HG02885 (cell line): ENCODE data around the gene LHPP.
"Not testable (repeated sequence)": the region's sequence is repeated elsewhere in the genome, so short reads cannot be mapped to it uniquely, and the experiment has no call there.

Experiments
- ATAC-seq: cut with Tn5 transposase; IDR thresholded peaks from one replicate; pipeline ENCODE4 v1.9.1; 2021; ENCODE audit warnings: mild to moderate bottlenecking; ENCODE audit not compliant: unreplicated experiment, poor library complexity

The LHPP gene

DNA sequence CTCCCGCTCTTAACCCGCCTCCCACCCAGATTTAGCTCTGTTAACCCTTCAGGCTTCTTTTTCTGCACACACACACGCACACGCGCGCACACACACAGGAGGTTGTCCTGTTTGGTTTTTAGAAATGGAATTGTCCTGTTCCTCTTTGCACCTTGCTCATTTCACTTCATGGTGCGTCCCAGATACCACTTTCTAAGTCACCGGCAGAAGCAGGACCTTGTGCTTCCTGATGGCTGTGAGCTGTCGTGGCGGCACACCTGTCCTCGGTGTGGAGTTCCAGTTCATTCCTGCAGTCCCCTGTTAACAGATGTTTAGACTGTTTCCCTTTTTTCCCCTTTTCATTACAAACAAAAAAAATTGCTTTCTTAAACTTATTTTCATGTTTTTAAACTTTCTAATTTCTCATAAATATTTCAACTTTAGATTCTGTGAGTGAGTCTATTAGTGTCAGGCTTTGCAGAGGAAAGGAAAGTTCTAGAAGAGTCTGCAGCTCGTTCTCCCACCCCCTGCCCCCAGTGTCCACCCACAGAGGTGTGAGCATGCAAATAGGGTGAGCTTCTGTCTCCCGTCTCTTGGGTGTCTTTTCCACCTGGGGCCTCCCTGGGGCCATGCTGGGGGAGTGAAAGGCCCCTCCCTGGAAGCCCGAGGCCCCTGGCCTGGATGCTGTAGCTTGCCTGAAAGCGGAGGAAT lies 85.5 kb downstream of the LHPP start:
- no peak for ATAC-seq

DNA sequence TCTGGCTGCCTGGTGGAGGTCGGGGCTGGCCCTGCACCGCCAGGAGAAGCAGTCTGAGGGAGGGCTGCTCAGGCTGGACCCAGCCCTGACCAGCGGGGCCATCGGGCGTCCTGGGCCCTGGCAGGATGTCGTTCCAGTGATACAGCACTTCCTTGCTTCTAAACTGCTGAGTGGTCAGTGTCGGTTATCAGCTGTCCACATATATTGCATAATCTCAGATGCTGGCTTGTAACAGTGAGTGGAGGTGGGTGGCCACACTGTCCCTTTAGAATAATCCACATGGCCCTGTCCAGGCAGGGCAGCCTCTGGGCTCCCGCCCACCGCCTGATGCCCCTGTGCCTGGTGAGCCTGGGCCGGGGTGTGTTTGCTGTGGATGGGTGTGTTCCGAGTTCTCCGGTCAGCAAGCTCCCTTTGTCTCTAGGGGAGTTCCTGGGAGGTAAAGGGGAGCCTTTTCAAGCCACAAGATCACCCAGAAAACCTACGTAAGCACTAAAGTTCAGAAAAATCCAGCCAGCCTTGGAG lies 86.1 kb downstream of the LHPP start:
- ATAC-seq: no peak

DNA sequence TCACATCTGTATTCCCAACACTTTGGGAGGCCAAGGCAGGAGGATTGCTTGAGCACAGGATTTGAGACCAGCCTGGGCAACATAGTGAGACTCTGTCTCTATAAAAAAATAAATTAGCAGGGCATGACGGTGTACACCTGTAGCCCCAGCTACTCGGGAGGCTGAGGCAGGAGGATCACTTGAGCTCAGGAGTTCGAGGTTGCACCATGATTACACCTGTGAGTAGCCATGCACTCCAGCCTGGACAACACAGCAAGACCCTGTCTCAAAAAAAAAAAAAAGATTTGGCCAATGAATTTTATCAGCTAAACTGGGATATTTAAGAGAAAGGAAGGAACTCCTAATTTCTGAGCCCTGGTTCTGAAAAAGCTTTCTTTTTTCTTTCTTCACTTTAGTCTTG lies 87.5 kb downstream of the LHPP start:
- not testable (repeated sequence) for ATAC-seq

DNA sequence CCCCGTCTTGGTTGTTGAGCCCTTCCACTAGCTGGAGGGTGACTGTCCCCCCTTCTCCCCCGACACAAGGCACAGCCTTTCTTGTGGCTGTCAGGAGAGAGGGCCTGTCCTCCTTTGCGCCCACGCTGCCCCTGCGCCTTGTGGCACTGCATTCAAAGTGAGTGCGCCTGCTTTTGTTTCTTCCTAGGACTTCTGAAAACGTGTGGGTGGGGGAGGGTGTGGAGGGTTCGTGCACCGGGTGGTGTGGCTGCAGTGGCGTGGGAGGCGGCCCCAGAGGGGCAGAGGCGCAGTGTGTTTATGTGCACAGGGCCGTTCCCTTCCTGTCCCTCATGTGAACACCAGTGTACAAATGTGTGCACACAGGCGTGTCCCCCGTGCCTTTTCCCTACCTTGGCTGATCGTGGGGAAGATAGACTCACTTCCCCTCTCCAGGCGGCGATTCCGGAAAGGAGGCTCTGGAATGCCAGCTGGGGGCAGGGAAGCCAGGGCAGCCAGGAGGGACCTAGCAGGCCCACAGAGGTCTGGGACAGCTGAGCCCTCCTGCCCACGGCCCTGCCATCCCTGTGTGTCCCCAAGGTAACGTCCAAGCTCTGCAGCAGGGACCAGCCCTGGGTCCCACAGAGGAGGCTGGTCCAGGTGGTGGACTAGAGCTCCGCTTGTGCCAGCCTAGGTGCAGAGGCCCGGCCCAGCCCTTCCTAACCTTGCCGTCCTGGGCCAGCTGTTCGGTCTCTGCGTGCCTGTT lies 88.8 kb downstream of the LHPP start:
- peak; percentile 72 for ATAC-seq

DNA sequence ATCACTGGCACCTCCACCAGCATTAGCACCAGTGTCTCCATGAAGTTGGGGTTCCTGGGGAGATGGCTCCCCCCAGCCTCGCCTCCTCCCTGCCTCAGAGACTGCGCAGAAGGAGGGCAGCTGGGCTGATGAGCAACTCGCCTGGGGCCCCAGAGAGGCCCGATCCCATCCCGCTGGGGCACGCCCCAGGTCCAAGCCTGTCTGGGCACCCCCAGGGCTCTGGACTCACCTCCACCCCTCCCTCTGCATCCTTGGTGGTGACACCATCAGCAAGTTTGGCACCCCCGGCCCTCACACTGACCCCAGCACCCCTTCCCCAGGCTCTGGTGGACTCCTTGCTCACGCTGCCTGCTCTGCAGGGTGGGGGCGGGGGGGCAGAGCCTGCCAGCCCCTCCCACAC lies 89.5 kb downstream of the LHPP start:
- no peak for ATAC-seq

DNA sequence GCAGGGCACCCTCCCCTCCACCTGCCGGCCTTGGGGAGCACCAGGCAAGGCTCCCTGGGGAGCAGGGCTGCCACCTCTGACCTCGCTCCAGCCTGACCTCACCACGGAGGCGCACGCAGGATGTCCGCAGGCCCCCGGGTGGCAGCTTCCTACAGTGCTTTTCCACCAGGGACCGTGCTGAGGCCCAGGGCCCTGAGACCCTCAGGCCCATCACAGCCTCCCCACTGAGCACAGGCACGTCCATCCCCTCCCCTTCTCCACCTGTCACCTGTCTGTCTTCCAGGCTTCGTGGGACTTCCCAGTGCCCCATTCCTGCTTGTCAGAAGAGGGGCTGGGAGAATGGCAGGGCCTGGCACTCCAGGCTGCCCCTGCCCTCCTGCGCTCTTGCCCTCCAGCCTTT lies 90.1 kb downstream of the LHPP start:
- no peak for ATAC-seq

DNA sequence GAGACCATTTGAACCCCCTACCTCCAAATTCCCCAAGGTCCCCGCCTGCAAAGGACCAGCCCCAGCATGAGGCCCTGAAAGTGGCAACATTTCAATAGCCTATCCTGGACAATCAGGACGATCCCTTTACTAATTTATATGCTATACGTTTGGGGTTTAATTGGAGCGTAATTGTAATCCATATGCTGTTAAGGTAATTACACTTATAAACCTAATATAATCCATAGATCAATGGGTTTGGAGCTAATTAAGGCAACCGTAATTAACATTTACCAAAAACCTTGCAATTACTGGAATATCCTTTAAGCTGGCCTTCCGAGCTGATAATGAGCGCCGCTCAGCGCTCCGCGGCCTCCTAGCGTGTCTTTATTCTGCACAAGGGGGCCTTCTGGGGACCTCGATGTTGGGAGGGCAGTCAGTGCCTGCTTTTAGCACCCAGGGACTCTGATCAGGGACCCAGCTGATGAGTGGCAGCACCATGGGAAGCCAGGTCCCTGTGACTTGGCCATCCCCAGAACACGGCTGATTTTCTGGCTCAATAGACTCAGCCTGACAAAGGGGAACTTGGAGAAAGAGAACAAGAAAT lies 91.2 kb downstream of the LHPP start:
- ATAC-seq: no peak

DNA sequence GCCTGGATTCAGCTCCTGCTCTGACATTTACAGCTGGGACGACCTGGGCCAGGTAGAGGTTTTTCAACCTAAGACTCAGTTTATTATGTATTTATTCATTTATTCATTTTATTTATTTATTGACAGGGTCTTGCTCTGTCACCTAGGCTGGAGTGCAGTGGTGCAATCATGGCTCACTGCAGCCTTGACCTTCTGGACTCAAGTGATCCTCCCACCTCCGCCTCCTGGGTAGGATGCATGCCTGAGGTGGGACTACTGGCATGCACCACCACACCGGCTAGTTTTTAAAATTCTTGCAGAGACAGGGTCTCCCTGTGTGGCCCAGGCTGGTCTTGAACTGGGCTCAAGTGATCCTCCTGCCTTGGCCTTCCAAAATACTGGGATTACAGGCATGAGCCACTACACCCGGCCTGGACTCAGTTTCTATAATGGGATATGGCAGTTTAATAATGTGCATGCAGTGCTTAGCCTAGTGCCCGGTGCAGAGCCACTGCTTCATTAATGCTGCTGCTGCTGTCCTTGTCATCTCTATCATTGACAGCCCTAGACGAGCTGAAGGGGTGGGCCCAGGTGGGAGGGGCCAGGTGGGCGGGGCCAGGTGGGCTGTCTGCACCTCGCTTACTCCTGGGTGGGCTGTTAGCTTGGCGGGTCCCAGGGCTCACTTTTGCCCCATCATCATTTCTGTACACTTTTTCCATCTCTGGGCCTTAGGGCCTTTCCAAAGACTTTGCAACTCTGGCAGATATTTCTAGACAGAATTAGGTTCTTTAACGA lies 92.6 kb downstream of the LHPP start:
- ATAC-seq: no peak

DNA sequence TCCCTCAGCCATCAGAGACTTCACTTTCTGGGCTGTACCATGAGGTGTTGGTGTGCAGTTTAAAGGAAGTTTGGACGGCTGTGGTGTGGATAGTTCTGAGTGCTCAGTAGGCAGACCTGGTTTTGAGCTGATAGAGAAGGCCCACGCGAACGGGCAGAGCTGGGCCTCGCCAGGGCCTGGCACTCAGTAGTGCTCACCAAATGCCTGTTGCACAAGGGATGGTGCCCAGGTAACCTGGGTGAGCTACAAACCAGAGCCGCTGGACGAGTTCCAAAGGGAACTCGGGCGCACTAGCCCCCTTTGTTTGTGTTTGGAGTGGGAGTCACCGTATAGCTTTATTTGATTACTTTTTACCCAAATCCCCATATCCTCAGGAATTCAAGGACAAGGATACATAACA lies 95.5 kb downstream of the LHPP start:
- no peak for ATAC-seq

DNA sequence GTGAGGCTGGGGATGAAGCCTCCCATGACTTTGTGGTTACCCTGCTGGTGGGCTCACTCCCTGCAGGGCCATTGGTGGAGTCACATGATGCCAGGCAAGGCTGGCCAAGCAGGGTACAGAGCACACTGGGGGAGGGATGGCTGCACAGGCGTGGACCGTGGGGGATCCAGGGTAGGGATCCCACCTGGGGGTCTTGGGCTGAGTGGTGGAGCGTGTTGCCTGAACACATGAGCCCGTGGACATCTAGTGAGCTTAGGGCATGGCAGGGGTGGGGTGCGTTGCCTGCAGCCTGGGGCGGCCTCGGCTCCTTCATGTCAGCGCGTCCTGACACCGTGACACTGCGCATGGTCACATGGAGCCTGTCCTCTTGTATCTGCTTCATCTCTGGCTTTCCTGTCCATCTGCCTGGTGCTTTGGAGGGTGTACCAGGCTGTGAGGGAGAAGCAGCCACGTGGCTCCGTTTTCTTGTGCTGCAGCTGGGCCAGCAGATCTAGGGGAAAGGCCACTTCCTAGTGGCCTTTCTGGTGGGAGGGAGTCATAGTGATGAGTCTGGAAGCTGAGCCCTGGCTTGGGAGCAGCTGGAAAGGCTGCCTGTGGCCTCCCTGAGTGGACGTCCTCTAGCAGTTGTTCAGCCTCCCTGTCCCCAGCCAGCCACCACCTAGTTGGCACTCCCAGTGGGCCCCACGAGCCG lies 96.2 kb downstream of the LHPP start:
- no peak for ATAC-seq

DNA sequence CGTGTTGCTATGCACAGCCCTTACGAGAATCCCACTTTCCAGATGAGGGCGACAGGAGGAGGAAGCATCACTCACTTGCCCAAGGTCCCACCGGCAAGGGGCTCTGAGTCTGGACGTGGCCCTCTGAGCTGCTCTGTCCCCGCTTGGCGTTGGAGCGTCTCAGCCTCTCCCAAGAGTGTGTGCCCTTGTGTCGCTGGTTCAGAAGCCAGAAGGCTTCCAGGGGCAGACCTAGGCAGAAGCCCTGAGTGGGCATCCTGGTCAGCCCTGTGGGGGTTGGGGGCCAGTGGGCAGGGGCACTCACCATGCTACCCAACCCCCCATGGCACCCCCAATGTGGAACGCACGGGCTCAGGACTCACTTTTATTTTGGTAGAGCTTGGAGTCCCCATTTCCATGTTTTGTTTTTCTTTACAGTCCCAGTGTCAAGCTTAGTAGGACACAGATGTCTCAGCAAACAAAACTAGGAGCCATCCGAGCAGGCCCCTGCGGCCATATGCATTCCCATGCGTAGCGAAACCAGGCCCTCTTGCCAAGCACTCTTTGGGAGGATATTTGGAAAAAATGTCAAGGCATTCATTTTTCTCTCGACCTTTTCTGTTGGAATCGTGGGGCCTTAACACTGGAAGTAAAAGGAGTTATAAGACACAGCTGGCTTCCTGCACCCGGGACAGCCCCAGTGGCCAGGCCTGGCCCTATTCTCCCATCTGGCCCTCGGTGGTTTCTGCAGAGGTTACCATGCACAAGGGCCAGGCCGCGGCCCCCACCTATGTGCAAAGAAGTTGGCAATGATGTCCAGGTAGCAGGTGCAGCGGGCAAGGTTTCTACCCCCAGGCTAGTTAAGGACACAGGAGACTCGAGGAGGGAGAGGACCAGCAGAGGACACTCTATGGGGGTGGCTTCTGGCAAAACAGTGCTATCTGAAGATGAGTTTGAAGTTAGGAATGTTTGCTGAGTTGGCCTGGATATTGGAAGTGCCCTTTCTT lies 97.0 kb downstream of the LHPP start:
- no peak for ATAC-seq

DNA sequence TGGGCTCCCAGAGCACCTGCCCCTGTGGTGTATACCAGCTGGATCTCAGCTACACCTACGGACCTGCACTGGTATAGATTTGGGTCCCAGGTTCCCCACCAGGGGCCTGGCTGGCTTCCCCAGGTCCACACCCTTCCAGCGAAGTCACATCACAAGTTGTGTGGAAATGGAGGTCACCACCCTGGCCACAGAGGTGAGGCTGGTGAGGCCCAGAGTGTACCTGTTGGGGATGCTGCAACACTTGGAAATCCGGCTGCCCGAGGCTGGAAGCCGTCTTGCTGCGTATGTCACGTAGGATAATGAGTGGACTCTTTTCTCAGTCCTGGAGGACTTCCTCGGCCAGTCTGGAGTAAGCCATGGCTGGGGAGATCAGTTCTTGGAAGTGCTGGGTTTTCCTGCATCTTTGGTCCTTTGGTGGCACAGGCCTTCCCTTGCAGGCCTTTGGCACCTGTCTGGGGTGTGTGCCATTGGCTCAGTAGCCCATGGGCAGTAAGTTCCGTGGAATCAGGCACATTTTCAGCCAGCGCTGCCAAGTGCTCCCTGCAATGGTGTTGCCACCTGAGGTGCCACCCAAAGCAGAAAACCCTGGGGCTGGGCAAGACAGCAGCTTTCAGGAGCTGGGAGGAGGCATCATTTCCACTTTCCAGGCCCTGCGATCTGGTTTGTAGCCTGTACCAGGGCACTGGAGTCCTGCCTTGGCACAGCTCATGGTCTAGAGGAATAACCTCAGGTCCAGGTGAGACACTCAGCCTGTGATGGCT lies 97.9 kb downstream of the LHPP start:
- ATAC-seq: no peak

DNA sequence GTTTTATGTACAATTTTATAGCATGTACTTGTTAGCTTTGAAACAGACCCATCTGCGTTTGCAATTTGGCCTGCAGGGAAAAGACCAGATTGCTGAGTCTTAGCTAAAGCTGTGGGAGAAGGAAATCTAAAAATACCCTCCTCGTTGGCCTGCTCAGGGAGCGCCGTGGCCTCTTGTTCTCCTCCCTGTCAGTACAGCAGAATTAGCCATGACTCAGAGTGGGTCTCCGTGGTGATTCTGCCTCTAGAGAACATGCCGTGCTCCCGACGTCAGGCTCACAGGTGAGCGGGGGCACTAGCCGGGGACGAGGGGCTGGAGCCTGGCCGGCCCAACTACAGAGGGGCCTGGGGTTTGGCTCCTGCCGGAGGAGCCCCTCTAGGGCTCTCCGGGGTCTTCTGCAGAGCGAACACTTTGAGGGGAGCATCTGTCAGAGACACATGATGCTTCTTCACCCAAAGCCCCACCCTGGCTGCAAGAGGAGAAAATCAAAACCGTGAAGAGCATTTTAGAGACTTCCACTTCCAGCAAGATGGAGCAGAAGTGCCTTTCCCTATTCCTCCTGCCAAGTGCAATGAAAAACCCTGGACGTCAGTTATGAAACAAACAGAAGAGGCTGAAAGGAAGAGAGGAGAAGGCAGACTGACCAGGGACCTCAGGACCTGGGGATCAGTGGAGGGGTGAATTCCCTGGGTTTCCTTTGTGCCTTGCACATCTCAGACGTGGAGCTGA lies 98.9 kb downstream of the LHPP start:
- no peak for ATAC-seq

DNA sequence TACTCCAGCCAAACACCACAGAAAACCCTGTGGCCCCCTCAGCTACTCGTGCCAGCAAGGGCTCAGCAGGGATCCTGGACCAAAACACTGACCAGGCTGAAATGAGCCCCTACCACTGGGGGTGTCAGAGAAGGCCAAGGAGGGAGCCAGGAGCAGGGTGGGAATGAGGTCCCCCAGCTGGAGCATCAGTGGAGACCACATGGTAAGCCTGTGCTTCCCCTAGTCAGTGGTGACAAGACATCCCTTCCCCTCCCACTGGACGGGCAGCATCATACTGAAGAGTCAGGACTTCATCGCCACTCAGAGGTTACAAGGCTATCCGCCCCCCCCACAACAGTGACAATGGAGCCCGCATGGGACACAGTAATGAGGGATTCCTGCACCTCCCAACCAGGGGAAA lies 99.6 kb downstream of the LHPP start:
- no peak for ATAC-seq

DNA sequence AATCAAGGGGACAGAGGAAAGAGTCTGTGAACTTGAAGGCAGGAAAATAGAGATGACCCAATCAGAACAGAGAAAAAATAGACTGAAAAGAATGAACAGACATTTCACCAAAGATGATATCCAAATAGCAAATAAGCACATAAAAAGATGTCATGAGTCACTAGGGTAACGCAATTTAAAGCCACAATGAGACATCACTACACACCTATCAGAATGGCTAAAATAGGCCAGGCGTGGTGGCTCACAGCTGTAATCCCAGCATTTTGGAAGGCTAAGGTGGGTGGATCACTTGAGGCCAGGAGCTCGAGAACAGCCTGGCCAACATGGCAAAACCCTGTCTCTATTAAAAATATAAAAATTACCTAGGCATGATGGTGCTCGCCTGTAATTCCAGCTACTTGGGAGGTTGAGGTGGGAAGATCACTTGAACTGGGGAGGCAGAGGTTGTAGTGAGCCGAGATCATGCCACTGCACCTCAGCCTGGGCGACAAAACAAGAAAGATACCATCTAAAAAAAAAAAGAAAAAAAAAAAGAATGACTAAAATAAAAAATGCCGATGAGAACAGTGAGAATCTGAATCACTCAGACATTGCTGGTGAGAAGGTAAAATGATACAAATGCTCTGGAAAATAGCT lies 100.9 kb downstream of the LHPP start:
- ATAC-seq: no peak

DNA sequence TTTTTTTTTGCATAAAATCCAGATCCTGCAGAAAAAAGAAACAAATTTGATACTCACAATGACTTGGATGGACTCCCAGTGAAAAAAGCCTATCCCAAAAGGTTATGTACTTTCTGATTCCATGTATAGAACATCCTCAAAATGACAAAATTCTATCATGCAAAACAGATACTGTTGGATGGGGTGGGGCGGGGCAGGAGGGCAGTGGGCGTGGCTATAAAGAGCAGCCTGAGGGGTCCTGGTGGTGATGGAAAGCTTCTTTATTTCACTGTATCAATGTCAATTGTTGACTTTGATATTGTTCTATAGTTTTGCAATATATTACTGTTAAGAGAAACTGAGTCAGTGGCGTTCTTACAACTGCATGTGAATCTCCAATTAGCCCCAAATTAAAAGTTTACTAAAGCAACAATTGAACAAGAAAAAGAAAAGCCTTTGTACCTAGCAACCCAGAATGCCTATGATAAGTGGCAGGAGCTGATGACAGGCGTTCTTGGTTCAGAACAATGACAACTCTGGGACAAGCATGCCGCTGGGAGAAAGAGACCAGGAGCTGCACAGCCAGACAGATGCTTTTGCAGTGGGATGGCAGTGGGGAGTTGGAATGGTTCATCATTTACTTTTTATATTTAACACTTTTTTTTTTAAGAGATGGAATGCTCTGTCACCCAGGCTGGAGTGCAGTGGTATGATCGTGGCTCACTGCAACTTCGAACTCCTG lies 101.9 kb downstream of the LHPP start:
- ATAC-seq: no peak

DNA sequence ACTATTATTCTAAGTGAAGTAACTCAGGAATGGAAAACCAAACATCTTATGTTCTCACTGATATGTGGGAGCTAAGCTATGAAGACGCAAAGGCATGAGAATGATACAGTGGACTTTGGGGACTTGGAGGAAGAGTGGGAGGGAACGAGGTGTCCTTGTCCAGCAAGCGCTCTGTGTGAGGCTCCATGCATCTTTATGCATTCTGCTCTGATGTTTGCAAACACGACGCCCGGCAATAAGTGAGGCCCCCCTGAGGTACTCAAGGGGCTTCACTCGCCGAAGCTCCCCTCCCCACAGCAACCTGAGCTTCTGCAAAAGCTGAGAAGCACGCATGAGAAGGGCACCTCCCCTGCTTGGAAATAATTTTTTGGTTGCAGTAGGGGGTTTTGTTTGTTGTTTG lies 103.3 kb downstream of the LHPP start:
- no peak for ATAC-seq
